ENCODE data around the gene DDX6. TPM values are rescaled to one million over a fixed set of nuclear protein-coding genes. Genes with fewer than 3 reads are reported as not detected.

The DDX6 gene
- total RNA-seq, 2 experiments from 2014 or later: 155 to 158 TPM

DNA sequence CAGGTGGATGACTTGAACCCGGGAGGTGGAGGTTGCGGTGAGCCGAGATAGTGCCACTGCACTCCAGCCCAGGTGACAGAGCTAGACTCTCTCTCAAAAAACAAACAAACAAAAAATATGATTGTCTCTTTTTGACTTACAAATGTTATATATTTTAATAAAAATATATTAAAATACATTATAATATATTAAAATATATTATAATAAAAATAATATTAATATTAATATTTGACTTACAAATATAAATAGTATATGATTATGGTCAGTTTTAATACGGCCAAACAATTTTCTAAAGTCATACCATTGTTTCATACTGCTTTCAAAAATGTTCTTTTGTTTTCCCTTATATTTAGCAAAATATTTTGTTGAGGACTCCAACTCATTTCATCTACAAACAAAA is 27.2 kb upstream of the DDX6 start:
- POLR2A ChIA-PET: interaction anchor here (1.2 kb wide), 1 partner anchor 78 kb away, joined by 3 read pairs; no protein-coding TSS in a partner anchor
- H3K9me3 Mint-ChIP-seq: no peaks in the 10 kb centered on the region

DNA sequence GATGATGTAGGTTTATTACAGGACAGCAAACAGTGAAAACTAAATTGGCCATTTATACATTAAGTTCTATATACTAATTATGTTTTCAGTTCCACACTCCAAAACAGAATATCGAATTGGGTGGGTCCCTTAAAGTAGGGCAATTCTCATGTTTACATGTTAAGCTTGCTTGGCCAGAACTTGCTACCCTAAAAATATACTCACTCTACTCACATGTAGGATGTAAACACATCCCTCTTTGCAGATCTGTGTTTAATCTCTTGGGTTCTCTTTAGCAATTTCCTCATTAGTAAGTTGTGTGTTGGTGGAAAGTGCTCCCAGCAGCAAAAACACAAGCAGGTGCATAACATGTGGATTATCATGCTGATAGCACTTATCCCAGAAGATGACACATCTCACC is 22.6 kb upstream of the DDX6 start:
- DNase-seq: no peak
- intact Hi-C loops (cut with micrococcal nuclease): no loop called here
- CTCF ChIA-PET: interaction anchor here (0.7 to 0.8 kb wide), 2 partner anchors 11 to 21 kb away, joined by 3 to 4 read pairs; no protein-coding TSS in a partner anchor
- Mint-ChIP-seq H3K4me1 (ENCODE audit: low read depth) (peaks cover 2% of the 10 kb centered on the region), H3K27ac (no peak overlapping the region), H3K36me3 (ENCODE audit: low read depth) (no peaks in the 10 kb centered on the region), H3K27me3 (no peaks in the 10 kb centered on the region), H3K4me3 (no peak overlapping the region), H3K9me3 (no peaks in the 10 kb centered on the region)
- ATAC-seq: no peak
- TF ChIP-seq, protein P1, sequence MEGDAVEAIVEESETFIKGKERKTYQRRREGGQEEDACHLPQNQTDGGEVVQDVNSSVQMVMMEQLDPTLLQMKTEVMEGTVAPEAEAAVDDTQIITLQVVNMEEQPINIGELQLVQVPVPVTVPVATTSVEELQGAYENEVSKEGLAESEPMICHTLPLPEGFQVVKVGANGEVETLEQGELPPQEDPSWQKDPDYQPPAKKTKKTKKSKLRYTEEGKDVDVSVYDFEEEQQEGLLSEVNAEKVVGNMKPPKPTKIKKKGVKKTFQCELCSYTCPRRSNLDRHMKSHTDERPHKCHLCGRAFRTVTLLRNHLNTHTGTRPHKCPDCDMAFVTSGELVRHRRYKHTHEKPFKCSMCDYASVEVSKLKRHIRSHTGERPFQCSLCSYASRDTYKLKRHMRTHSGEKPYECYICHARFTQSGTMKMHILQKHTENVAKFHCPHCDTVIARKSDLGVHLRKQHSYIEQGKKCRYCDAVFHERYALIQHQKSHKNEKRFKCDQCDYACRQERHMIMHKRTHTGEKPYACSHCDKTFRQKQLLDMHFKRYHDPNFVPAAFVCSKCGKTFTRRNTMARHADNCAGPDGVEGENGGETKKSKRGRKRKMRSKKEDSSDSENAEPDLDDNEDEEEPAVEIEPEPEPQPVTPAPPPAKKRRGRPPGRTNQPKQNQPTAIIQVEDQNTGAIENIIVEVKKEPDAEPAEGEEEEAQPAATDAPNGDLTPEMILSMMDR (IDR thresholded peaks at IDR 0.05): no peak
- POLR2A ChIA-PET: interaction anchor here (1.0 kb wide), 1 partner anchor 12 kb away, joined by 5 read pairs; no protein-coding TSS in a partner anchor

More for the DNA sequence above, 27.2 kb upstream of the DDX6 start:
- Mint-ChIP-seq H3K27ac (no peak overlapping the region), H3K36me3 (ENCODE audit: low read depth) (no peaks in the 10 kb centered on the region), H3K4me1 (ENCODE audit: low read depth) (peaks cover 17% of the 10 kb centered on the region), H3K27me3 (no peaks in the 10 kb centered on the region), H3K4me3 (no peak overlapping the region)
- ATAC-seq (no peak), DNase-seq (no peak)
- intact Hi-C loops (cut with micrococcal nuclease): no loop called here
- CTCF ChIA-PET: no interaction called here
- TF ChIP-seq, protein P1 (IDR thresholded peaks at IDR 0.05): no peak

DNA sequence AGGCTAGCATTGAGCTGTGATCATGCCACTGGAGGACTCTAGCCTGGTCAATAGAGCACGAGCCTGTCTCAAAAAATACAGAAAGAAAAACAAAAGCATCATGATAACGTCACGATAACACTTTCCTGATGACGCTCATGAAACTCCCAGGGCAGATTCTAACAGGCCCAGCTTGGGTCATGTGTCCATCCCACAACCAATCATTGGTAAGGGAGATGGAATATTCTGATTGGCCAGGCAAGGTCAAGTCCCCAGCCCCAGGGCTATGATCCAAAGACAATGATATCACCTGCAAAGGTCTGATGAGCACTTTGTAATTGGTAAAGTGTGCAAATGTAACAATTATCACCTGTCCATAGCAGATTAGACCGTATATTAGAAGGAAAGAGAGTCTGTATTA is 21.5 kb upstream of the DDX6 start:
- TF ChIP-seq, protein P1 (IDR thresholded peaks at IDR 0.05): no peak
- Mint-ChIP-seq H3K4me1 (ENCODE audit: low read depth) (peaks cover 10% of the 10 kb centered on the region), H3K27me3 (no peaks in the 10 kb centered on the region), H3K4me3 (no peak overlapping the region), H3K36me3 (ENCODE audit: low read depth) (no peaks in the 10 kb centered on the region), H3K27ac (no peak overlapping the region), H3K9me3 (no peaks in the 10 kb centered on the region)
- DNase-seq: no peak
- intact Hi-C loops (cut with micrococcal nuclease): no loop called here
- CTCF ChIA-PET: no interaction called here
- POLR2A ChIA-PET: interaction anchor here (1.0 kb wide), 1 partner anchor 13 kb away, joined by 5 read pairs; no protein-coding TSS in a partner anchor
- no peak for ATAC-seq

DNA sequence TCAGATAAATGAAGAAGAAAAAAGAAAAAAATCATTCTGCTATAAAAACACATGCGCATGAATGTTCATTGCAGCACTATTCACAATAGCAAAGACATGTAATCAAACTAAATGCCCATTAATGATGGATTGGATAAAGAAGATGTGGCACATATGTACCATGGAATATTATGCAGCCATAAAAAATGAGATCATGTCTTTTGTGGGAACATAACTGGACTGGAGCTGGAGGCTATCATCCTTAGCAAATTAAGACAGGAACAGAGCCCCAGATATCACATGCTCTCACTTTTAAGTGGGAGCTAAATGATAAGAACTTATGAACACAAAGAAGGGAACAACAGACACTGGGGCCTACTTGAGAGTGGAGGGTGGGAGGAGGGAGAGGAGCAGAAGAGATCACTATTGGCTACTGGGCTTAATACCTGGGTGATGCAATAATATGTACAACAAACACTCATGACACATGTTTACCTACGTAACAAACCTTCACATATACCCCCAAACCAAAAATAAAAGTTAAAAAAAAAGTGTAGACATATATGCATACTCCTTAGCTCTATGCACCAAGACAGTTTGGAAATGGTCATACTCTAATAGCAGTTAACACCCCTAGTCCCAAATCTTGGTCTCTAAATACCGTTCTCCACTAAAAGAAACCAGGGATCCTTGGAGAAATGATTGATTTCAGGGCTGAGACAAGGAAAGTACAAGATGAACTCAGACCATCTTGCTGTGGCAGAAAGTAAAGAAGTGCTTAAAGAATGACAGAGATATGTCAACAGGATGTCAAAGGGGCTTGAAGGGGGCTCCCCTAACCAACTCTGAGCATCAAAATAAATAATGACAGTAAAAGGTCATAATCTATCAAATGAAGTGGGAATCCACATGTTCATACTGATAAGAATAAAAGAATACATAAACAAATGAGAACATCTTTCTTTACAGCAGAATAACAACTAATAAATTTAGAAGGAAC is 17.1 kb upstream of the DDX6 start:
- TF ChIP-seq, protein P1 (IDR thresholded peaks at IDR 0.05): no peak
- no peaks in the 10 kb centered on the region for H3K36me3 Mint-ChIP-seq (ENCODE audit: low read depth)
- ChIA-PET CTCF (no interaction called here), POLR2A (interaction anchor here (1.3 kb wide), 1 partner anchor 16 kb away, joined by 3 read pairs; no protein-coding TSS in a partner anchor)
- DNase-seq (peak; percentile 27), ATAC-seq (peak; percentile 80)
- H3K9me3 Mint-ChIP-seq: no peaks in the 10 kb centered on the region
- intact Hi-C loops (cut with micrococcal nuclease): no loop called here
- peak overlapping the region; percentile 9 for H3K27ac Mint-ChIP-seq
- peaks cover 10% of the 10 kb centered on the region for H3K4me1 Mint-ChIP-seq (ENCODE audit: low read depth)
- no peaks in the 10 kb centered on the region for H3K27me3 Mint-ChIP-seq
- no peak overlapping the region for H3K4me3 Mint-ChIP-seq

DNA sequence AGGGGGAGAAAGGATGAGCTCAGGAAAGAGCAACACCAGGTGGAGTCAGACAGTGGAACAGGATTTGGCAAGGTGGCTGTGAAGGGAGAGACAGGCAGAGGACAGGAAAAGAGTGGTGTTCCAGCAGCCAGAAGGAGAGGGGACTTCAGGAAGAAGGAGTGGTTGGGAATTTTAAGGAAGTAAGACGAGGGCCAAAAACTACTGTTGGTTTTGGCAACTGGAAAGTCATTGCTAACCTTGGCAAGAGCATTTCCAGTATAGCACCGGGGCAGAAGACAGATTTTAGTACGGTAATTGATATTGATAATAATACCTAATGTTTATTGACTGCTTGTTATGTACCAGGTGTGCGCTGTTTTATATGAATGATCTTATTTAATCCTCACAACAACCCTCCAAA is 15.4 kb upstream of the DDX6 start:
- ATAC-seq: no peak
- ChIA-PET CTCF (interaction anchor here (0.6 kb wide), 1 partner anchor 101 kb away, joined by 3 read pairs; no protein-coding TSS in a partner anchor), POLR2A (interaction anchor here (0.6 kb wide), 1 partner anchor 50 kb away, joined by 3 read pairs; no protein-coding TSS in a partner anchor)
- Mint-ChIP-seq H3K4me1 (ENCODE audit: low read depth) (peaks cover 10% of the 10 kb centered on the region), H3K36me3 (ENCODE audit: low read depth) (no peaks in the 10 kb centered on the region), H3K27me3 (no peaks in the 10 kb centered on the region), H3K9me3 (no peaks in the 10 kb centered on the region), H3K4me3 (no peak overlapping the region), H3K27ac (no peak overlapping the region)
- no peak for DNase-seq
- intact Hi-C loops (cut with micrococcal nuclease): no loop called here
- TF ChIP-seq, protein P1 (IDR thresholded peaks at IDR 0.05): no peak

Data from activated CD8-positive, alpha-beta T cell treated with anti-CD3 and anti-CD28 coated beads for 36 hours (primary cell).